ENCODE results near the gene ZNF785.

GRCh38 chr16:30570636-30571444, 14.7 kb downstream of the ZNF785 start:
- TF ChIP-seq POLR2AphosphoS5 (IDR thresholded peaks at IDR 0.05) (no peak), CTCF (IDR thresholded peaks at IDR 0.05) (no peak), POLR2A (IDR thresholded peaks at IDR 0.05; ENCODE audit: low read depth) (no peak), EP300 (IDR thresholded peaks at IDR 0.05) (no peak)

Measured in esophagus muscularis mucosa (tissue), 4 donors.